NCI-H2081 (cell line): ENCODE data around the gene RXFP3.
A peak's percentile ranks its signal among the peaks of the same experiment; 100 is the strongest.
"Not testable (repeated sequence)": the region's sequence is repeated elsewhere in the genome, so short reads cannot be mapped to it uniquely, and the experiment has no call there.

Experiments used
- DNase-seq, 2 experiments: peaks; one replicate each; lab custom pipeline; 2025; lab: John Stamatoyannopoulos, UW

Gene RXFP3

GRCh38 chr5:33936381-33937016, at the start of gene RXFP3:
Gene RXFP3, plus strand, starts transcription at chr5:33936386. Its CDS starts 355 bp downstream, at chr5:33936741.
- no peak for DNase-seq

GRCh38 chr5:33887268-33887667, 48.9 kb upstream of the RXFP3 start:
- DNase-seq = no peak

- DNase-seq = no peak
Measured at GRCh38 chr5:33888587-33888986, 47.6 kb upstream of the RXFP3 start.

GRCh38 chr5:33890131-33891032, 45.8 kb upstream of the RXFP3 start:
- no peak for DNase-seq

GRCh38 chr5:33891446-33891787, 44.8 kb upstream of the RXFP3 start:
- no peak for DNase-seq

- peak in 1 of 2 experiments; percentile 24 for DNase-seq
Measured at GRCh38 chr5:33891788-33892619, 44.2 kb upstream of the RXFP3 start, which contains the start of gene ADAMTS12. Gene ADAMTS12, minus strand, starts transcription at chr5:33891990. Its CDS starts 134 bp downstream, at chr5:33891856.

GRCh38 chr5:33892620-33893137, 43.5 kb upstream of the RXFP3 start:
- DNase-seq = no peak

GRCh38 chr5:33894566-33894965, 41.6 kb upstream of the RXFP3 start:
- DNase-seq = no peak

GRCh38 chr5:33901156-33901555, 35.0 kb upstream of the RXFP3 start:
- no peak for DNase-seq

GRCh38 chr5:33903118-33903517, 33.1 kb upstream of the RXFP3 start:
- DNase-seq = no peak

GRCh38 chr5:33905381-33905780, 30.8 kb upstream of the RXFP3 start:
- no peak for DNase-seq

- not testable (repeated sequence) for DNase-seq
Measured at GRCh38 chr5:33906248-33906647, 29.9 kb upstream of the RXFP3 start.

GRCh38 chr5:33914844-33915243, 21.3 kb upstream of the RXFP3 start:
- DNase-seq = not testable (repeated sequence)

- DNase-seq = no peak
Measured at GRCh38 chr5:33921002-33921401, 15.2 kb upstream of the RXFP3 start.

- DNase-seq = no peak
Measured at GRCh38 chr5:33925278-33925677, 10.9 kb upstream of the RXFP3 start.

- DNase-seq = no peak
Measured at GRCh38 chr5:33927685-33928084, 8.5 kb upstream of the RXFP3 start.

GRCh38 chr5:33928283-33928682, 7.9 kb upstream of the RXFP3 start:
- no peak for DNase-seq

- DNase-seq = no peak
Measured at GRCh38 chr5:33929925-33930690, 6.1 kb upstream of the RXFP3 start.

GRCh38 chr5:33931136-33931535, 5.0 kb upstream of the RXFP3 start:
- DNase-seq = no peak

GRCh38 chr5:33933723-33934169, 2.4 kb upstream of the RXFP3 start:
- DNase-seq = no peak

GRCh38 chr5:33934176-33934575, 2.0 kb upstream of the RXFP3 start:
- DNase-seq = no peak
